MG63 (cell line): ENCODE data around the gene CREG1. TPM values are rescaled to one million over a fixed set of nuclear protein-coding genes. Genes with fewer than 3 reads are reported as not detected.

Source experiments
- DNase-seq: peaks from one replicate; pipeline ENCODE4 v3.0.0-alpha.2; 2020
- H3K27me3 ChIP-seq: fragments of 250-450 bp; sonication (Bioruptor Pico); 2 replicates; pipeline ENCODE4 v1.5.1; 2020; ENCODE audit warnings: mild to moderate bottlenecking, moderate library complexity
- H3K36me3 ChIP-seq: fragments of 250-450 bp; sonication (Bioruptor Pico); 2 replicates; pipeline ENCODE4 v1.5.1; 2020; ENCODE audit warnings: mild to moderate bottlenecking, moderate library complexity
- H3K4me3 ChIP-seq: fragments of 250-450 bp; sonication (Bioruptor Pico); 2 replicates; pipeline ENCODE4 v1.5.1; 2020; ENCODE audit warnings: mild to moderate bottlenecking, moderate library complexity
- H3K9me3 ChIP-seq: fragments of 250-450 bp; sonication (Bioruptor Pico); 2 replicates; pipeline ENCODE4 v1.5.1; 2020; ENCODE audit warnings: mild to moderate bottlenecking, moderate library complexity
- total RNA-seq: library from RNA; depleted of rRNA; stranded (reverse); fragments of >200 nt; shearing (Covaris generic); gene quantifications from 2 replicates; pipeline ENCODE4 v1.2.3, GENCODE V29; 2014; ENCODE audit warnings: low replicate concordance; rRNA removed

The CREG1 gene
- total RNA-seq, 1 experiment from 2014 or later, result 65.3 TPM

- H3K36me3 ChIP-seq, result no peaks in the 10 kb centered on the region
- H3K9me3 ChIP-seq, result no peaks in the 10 kb centered on the region
- no peak for DNase-seq
- H3K4me3 ChIP-seq, result no peak overlapping the region
- peaks cover 6% of the 10 kb centered on the region for H3K27me3 ChIP-seq
Observed at GRCh38 chr1:167502719-167503462, 50.7 kb downstream of the CREG1 start.

GRCh38 chr1:167502192-167502551 is 51.4 kb downstream of the CREG1 start:
- Histone ChIP-seq H3K9me3 (no peaks in the 10 kb centered on the region), H3K36me3 (no peaks in the 10 kb centered on the region), H3K27me3 (peaks cover 9% of the 10 kb centered on the region), H3K4me3 (no peak overlapping the region)
- no peak for DNase-seq

GRCh38 chr1:167501515-167502191 is 51.9 kb downstream of the CREG1 start:
- H3K27me3 ChIP-seq, result peaks cover 13% of the 10 kb centered on the region
- no peak for DNase-seq
- H3K4me3 ChIP-seq, result no peak overlapping the region
- no peaks in the 10 kb centered on the region for H3K9me3 ChIP-seq
- H3K36me3 ChIP-seq, result no peaks in the 10 kb centered on the region

- Histone ChIP-seq H3K4me3 (no peak overlapping the region), H3K36me3 (no peaks in the 10 kb centered on the region), H3K27me3 (peaks cover 22% of the 10 kb centered on the region), H3K9me3 (no peaks in the 10 kb centered on the region)
- DNase-seq, result no peak
Observed at GRCh38 chr1:167500283-167500860, 53.2 kb downstream of the CREG1 start.

- Histone ChIP-seq H3K9me3 (no peaks in the 10 kb centered on the region), H3K27me3 (peaks cover 28% of the 10 kb centered on the region), H3K36me3 (no peaks in the 10 kb centered on the region), H3K4me3 (no peak overlapping the region)
- no peak for DNase-seq
Observed at GRCh38 chr1:167499664-167500101, 53.9 kb downstream of the CREG1 start.

- H3K4me3 ChIP-seq, result no peak overlapping the region
- no peaks in the 10 kb centered on the region for H3K9me3 ChIP-seq
- peaks cover 34% of the 10 kb centered on the region for H3K27me3 ChIP-seq
- DNase-seq, result no peak
- no peaks in the 10 kb centered on the region for H3K36me3 ChIP-seq
Observed at GRCh38 chr1:167499106-167499505, 54.5 kb downstream of the CREG1 start.

- H3K9me3 ChIP-seq, result no peaks in the 10 kb centered on the region
- H3K4me3 ChIP-seq, result no peak overlapping the region
- peaks cover 33% of the 10 kb centered on the region for H3K27me3 ChIP-seq
- no peak for DNase-seq
- no peaks in the 10 kb centered on the region for H3K36me3 ChIP-seq
Observed at GRCh38 chr1:167496797-167497619, 56.6 kb downstream of the CREG1 start.

- Histone ChIP-seq H3K9me3 (no peaks in the 10 kb centered on the region), H3K4me3 (no peak overlapping the region), H3K27me3 (peaks cover 33% of the 10 kb centered on the region), H3K36me3 (no peaks in the 10 kb centered on the region)
- DNase-seq, result no peak
Observed at GRCh38 chr1:167493372-167493771, 60.2 kb downstream of the CREG1 start.

- Histone ChIP-seq H3K4me3 (no peak overlapping the region), H3K27me3 (peaks cover 33% of the 10 kb centered on the region), H3K36me3 (no peaks in the 10 kb centered on the region), H3K9me3 (no peaks in the 10 kb centered on the region)
- no peak for DNase-seq
Observed at GRCh38 chr1:167492481-167492910, 61.1 kb downstream of the CREG1 start.

GRCh38 chr1:167491586-167492461 is 61.7 kb downstream of the CREG1 start:
- peaks cover 28% of the 10 kb centered on the region for H3K27me3 ChIP-seq
- no peaks in the 10 kb centered on the region for H3K9me3 ChIP-seq
- H3K4me3 ChIP-seq, result no peak overlapping the region
- DNase-seq, result no peak
- no peaks in the 10 kb centered on the region for H3K36me3 ChIP-seq

Other genes with a start within 250 kb of the CREG1 start
- gene CD247, start 35.2 kb downstream of the CREG1 start, total RNA-seq, result 2.5 TPM in 1 of 2 replicates, not detected in the other
- gene RCSD1, start 76.5 kb upstream of the CREG1 start, total RNA-seq, result not detected in 2 replicates
- gene MPZL1, start 168.2 kb upstream of the CREG1 start, total RNA-seq, result 126 and 136 TPM in 2 replicates